Muscle of arm (tissue), 12 donors: ENCODE data around the gene ADAM20. TPM values are rescaled to one million over a fixed set of nuclear protein-coding genes. Genes with fewer than 3 reads are reported as not detected.

ENCODE experiments used
- polyA plus RNA-seq, 12 donors: library from polyadenylated mRNA; unstranded; fragments of 120-200 nt; gene quantifications; one replicate each; pipeline ENCODE4 v1.2.1, GENCODE V29; 2013; ENCODE audit not compliant: insufficient read length in 12 of 12

Gene ADAM20
- polyA plus RNA-seq, 12 donors: 0.05 to 0.18 (median 0.11) TPM; not detected in 5

Other genes starting within 250 kb of the ADAM20 start
- 10 to 100 TPM in 11 of 12 donors, not detected in 1; 30.2 to 70.4 (median 57.2) TPM for gene COX16, start 175.3 kb downstream of the ADAM20 start, polyA plus RNA-seq
- gene SYNJ2BP, start 117.9 kb downstream of the ADAM20 start, polyA plus RNA-seq: 10 to 100 TPM in 11 of 12 donors, not detected in 1; 24.1 to 39.1 (median 29.1) TPM
- under 1 TPM in 10 of 12 donors, not detected in 2; 0.15 to 0.55 (median 0.40) TPM for gene ADAM21, start 82.8 kb downstream of the ADAM20 start, polyA plus RNA-seq
- gene MED6, start 65.7 kb upstream of the ADAM20 start, polyA plus RNA-seq: 10 to 100 TPM in 11 of 12 donors, not detected in 1; 17.9 to 37.7 (median 33.4) TPM
- gene TTC9, start 106.9 kb upstream of the ADAM20 start, polyA plus RNA-seq: 10 to 100 TPM in 1 of 12 donors, 1 to 10 TPM in 10, not detected in 1; 5.8 to 11.1 (median 7.7) TPM